Neural cell (in vitro differentiated cells): ENCODE results near the gene P3H2.

ENCODE experiments used
- EP300 ChIP-seq: fragments of 450-650 bp; conservative IDR thresholded peaks from 2 replicates; pipeline ENCODE4 v1.6.1; 2014; ENCODE audit warnings: antibody characterized with exemption, mild to moderate bottlenecking, moderate library complexity; ENCODE audit not compliant: poor library complexity, severe bottlenecking
- EZH2 ChIP-seq: fragments of 200-600, 300-800 bp; shearing (Covaris generic), sonication (generic); IDR thresholded peaks from 2 replicates; pipeline ENCODE4 v1.6.1; 2014; ENCODE audit warnings: antibody characterized with exemption, low read length, borderline replicate concordance, mild to moderate bottlenecking; ENCODE audit not compliant: insufficient read depth, poor library complexity, severe bottlenecking
- MXI1 ChIP-seq: fragments of 450-650 bp; conservative IDR thresholded peaks from 2 replicates; pipeline ENCODE4 v1.6.1; 2014; ENCODE audit warnings: antibody characterized with exemption, mild to moderate bottlenecking; ENCODE audit not compliant: poor library complexity, severe bottlenecking
- POLR2AphosphoS5 ChIP-seq: IDR thresholded peaks from 2 replicates; pipeline ENCODE4 v1.6.1; 2012
- RAD21 ChIP-seq: fragments of 450-650 bp; conservative IDR thresholded peaks from 2 replicates; pipeline ENCODE4 v1.6.1; 2014; ENCODE audit warnings: antibody characterized with exemption, mild to moderate bottlenecking, moderate library complexity
- SMC3 ChIP-seq: fragments of 450-650 bp; conservative IDR thresholded peaks from 2 replicates; pipeline ENCODE4 v1.6.1; 2014; ENCODE audit warnings: antibody characterized with exemption, mild to moderate bottlenecking, moderate library complexity; ENCODE audit not compliant: poor library complexity
- TAF1 ChIP-seq: IDR thresholded peaks from 2 replicates; pipeline ENCODE4 v1.6.1; 2012; ENCODE audit warnings: low read depth
- TF ChIP-seq, protein P1 (sequence below): fragments of 450-650 bp; IDR thresholded peaks from 2 replicates; pipeline ENCODE4 v1.5.1; 2014; ENCODE audit warnings: antibody characterized with exemption, mild to moderate bottlenecking, moderate library complexity; ENCODE audit not compliant: poor library complexity, severe bottlenecking
- TF ChIP-seq, protein P2 (sequence below): IDR thresholded peaks from 2 replicates; pipeline ENCODE4 v1.6.1; 2012; ENCODE audit warnings: borderline replicate concordance

DNA sequence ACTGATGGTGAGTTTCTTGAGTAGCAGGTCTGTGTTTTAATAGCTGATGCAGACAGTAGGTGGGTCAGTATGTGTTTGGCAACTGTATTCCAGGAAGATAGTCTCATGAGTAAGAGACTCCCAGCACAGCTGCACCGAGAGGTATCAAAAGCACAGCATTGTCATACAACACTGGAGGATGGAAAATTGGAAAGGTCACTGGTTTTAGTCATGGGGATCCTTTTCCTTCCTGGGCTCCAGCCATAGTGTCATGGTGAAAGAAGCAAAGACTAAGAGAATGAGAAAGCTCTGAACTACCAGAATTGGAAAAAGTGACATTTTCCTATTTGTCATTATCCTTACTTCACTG, 61.5 kb downstream of the P3H2 start:
- TF ChIP-seq EZH2 (no peak), TAF1 (no peak), EP300 (no peak), RAD21 (no peak), SMC3 (no peak), POLR2AphosphoS5 (no peak), MXI1 (no peak)
- TF ChIP-seq, protein P1, sequence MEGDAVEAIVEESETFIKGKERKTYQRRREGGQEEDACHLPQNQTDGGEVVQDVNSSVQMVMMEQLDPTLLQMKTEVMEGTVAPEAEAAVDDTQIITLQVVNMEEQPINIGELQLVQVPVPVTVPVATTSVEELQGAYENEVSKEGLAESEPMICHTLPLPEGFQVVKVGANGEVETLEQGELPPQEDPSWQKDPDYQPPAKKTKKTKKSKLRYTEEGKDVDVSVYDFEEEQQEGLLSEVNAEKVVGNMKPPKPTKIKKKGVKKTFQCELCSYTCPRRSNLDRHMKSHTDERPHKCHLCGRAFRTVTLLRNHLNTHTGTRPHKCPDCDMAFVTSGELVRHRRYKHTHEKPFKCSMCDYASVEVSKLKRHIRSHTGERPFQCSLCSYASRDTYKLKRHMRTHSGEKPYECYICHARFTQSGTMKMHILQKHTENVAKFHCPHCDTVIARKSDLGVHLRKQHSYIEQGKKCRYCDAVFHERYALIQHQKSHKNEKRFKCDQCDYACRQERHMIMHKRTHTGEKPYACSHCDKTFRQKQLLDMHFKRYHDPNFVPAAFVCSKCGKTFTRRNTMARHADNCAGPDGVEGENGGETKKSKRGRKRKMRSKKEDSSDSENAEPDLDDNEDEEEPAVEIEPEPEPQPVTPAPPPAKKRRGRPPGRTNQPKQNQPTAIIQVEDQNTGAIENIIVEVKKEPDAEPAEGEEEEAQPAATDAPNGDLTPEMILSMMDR, result no peak
- TF ChIP-seq, protein P2, sequence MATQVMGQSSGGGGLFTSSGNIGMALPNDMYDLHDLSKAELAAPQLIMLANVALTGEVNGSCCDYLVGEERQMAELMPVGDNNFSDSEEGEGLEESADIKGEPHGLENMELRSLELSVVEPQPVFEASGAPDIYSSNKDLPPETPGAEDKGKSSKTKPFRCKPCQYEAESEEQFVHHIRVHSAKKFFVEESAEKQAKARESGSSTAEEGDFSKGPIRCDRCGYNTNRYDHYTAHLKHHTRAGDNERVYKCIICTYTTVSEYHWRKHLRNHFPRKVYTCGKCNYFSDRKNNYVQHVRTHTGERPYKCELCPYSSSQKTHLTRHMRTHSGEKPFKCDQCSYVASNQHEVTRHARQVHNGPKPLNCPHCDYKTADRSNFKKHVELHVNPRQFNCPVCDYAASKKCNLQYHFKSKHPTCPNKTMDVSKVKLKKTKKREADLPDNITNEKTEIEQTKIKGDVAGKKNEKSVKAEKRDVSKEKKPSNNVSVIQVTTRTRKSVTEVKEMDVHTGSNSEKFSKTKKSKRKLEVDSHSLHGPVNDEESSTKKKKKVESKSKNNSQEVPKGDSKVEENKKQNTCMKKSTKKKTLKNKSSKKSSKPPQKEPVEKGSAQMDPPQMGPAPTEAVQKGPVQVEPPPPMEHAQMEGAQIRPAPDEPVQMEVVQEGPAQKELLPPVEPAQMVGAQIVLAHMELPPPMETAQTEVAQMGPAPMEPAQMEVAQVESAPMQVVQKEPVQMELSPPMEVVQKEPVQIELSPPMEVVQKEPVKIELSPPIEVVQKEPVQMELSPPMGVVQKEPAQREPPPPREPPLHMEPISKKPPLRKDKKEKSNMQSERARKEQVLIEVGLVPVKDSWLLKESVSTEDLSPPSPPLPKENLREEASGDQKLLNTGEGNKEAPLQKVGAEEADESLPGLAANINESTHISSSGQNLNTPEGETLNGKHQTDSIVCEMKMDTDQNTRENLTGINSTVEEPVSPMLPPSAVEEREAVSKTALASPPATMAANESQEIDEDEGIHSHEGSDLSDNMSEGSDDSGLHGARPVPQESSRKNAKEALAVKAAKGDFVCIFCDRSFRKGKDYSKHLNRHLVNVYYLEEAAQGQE, result no peak
